Measurements from ENCODE around the gene FANCB. TPM values are rescaled to one million over a fixed set of nuclear protein-coding genes. Genes with fewer than 3 reads are reported as not detected.

FANCB gene
- total RNA-seq, 1 donor from 2014 or later: 2.8 TPM

DNA sequence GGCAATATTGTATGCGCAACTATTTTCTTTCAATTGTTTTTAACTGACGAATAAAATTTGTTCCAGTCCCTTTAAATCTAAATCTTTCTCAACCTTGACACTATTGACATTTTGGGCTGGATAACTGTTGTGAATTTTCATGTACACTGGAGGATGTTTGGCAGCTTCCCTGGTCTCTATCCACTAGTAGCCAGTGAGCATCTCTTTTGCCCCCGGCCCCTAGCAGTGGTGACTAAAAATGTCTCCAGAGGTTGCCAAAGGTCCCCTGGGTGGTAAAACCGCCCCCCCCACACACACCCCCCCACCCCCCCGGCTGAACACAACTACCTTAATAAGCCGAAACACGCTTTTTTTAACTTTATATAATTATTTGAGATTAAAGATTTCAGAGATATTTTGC, 514 bp downstream of the FANCB start:
- no peak overlapping the region for H3K27ac Mint-ChIP-seq (ENCODE audit: unreplicated experiment)

GRCh38 chrX:14871767-14872166, 1.1 kb downstream of the FANCB start:
- H3K9ac ChIP-seq (ENCODE audit: low read length): no peak overlapping the region
- no peak overlapping the region for H3K27ac ChIP-seq (ENCODE audit: low read depth, low read length)
- Mint-ChIP-seq H3K27ac (ENCODE audit: unreplicated experiment) (no peak overlapping the region), H3K36me3 (ENCODE audit: low read depth, unreplicated experiment) (no peaks in the 10 kb centered on the region), H3K9me3 (ENCODE audit: unreplicated experiment) (no peaks in the 10 kb centered on the region), H3K4me1 (ENCODE audit: low read depth, unreplicated experiment) (no peaks in the 10 kb centered on the region), H3K4me3 (ENCODE audit: unreplicated experiment) (no peak overlapping the region), H3K27me3 (ENCODE audit: low read depth, unreplicated experiment) (no peaks in the 10 kb centered on the region)
- no peaks in the 10 kb centered on the region for H3K9me3 ChIP-seq (ENCODE audit: insufficient read depth, low read depth, low read length)
- TF ChIP-seq CTCF (IDR thresholded peaks at IDR 0.05; ENCODE audit: insufficient read depth, low read depth, low read length): no peak
- TF ChIP-seq EZH2 (IDR thresholded peaks at IDR 0.05; ENCODE audit: insufficient read depth, low read length): no peak
- no peak overlapping the region for H2AFZ ChIP-seq (ENCODE audit: low read depth, low read length)
- DNase-seq (ENCODE audit: low read depth): no peak
- H3K36me3 ChIP-seq (ENCODE audit: insufficient read depth, low read length): no peaks in the 10 kb centered on the region
- peaks cover 7% of the 10 kb centered on the region for H3K4me1 ChIP-seq (ENCODE audit: insufficient read depth, low read length)
- H4K20me1 ChIP-seq (ENCODE audit: insufficient read depth, low read length): no peaks in the 10 kb centered on the region
- no peak overlapping the region for H3K4me3 ChIP-seq (ENCODE audit: insufficient read depth, low read depth, low read length)
- H3K27me3 ChIP-seq (ENCODE audit: insufficient read depth, low read length): no peaks in the 10 kb centered on the region
- no peak for FAIRE-seq
- H3K79me2 ChIP-seq (ENCODE audit: insufficient read depth, low read length): peaks cover 62% of the 10 kb centered on the region
- H3K4me2 ChIP-seq (ENCODE audit: low read length): peak overlapping the region; percentile 87

More for the DNA sequence above, 514 bp downstream of the FANCB start:
- no peaks in the 10 kb centered on the region for H4K20me1 ChIP-seq (ENCODE audit: insufficient read depth, low read length)
- H3K36me3 Mint-ChIP-seq (ENCODE audit: low read depth, unreplicated experiment): peaks cover 2% of the 10 kb centered on the region
- H3K27ac ChIP-seq (ENCODE audit: low read depth, low read length): peak overlapping the region; percentile 73
- peaks cover 7% of the 10 kb centered on the region for H3K4me1 ChIP-seq (ENCODE audit: insufficient read depth, low read length)
- peak overlapping the region; percentile 86 for H3K9ac ChIP-seq (ENCODE audit: low read length)
- no peaks in the 10 kb centered on the region for H3K9me3 ChIP-seq (ENCODE audit: insufficient read depth, low read depth, low read length)
- DNase-seq (ENCODE audit: low read depth) (no peak), FAIRE-seq (peak; percentile 97)
- H3K79me2 ChIP-seq (ENCODE audit: insufficient read depth, low read length): peaks cover 57% of the 10 kb centered on the region
- no peaks in the 10 kb centered on the region for H3K9me3 Mint-ChIP-seq (ENCODE audit: unreplicated experiment)
- TF ChIP-seq EZH2 (IDR thresholded peaks at IDR 0.05; ENCODE audit: insufficient read depth, low read length) (no peak), CTCF (IDR thresholded peaks at IDR 0.05; ENCODE audit: insufficient read depth, low read depth, low read length) (no peak)
- no peaks in the 10 kb centered on the region for H3K27me3 ChIP-seq (ENCODE audit: insufficient read depth, low read length)
- no peaks in the 10 kb centered on the region for H3K4me1 Mint-ChIP-seq (ENCODE audit: low read depth, unreplicated experiment)
- H3K27me3 Mint-ChIP-seq (ENCODE audit: low read depth, unreplicated experiment): no peaks in the 10 kb centered on the region
- H2AFZ ChIP-seq (ENCODE audit: low read depth, low read length): peak overlapping the region; percentile 85
- H3K36me3 ChIP-seq (ENCODE audit: insufficient read depth, low read length): no peaks in the 10 kb centered on the region
- peak overlapping the region; percentile 89 for H3K4me3 Mint-ChIP-seq (ENCODE audit: unreplicated experiment)
- peak overlapping the region; percentile 87 for H3K4me2 ChIP-seq (ENCODE audit: low read length)
- peak overlapping the region; percentile 81 for H3K4me3 ChIP-seq (ENCODE audit: insufficient read depth, low read depth, low read length)

DNA sequence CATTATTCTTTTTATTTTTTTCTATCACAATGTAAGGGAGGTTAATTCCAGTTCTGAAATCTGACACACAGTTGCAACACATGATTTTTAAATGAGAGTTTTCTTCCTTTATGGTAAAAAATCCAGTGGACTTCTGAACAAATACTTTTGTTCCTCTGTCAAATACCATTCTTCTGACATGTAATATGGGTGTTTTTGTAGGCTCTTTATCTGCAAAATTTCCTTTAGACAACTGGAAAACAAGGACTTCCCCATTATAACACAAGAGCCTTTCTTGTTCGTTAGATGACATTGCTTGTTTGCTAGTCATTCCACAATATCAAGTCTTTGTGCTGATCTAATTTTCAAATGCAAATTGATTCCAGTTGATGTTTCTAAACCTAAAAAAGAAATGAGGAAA, 7.7 kb downstream of the FANCB start:
- DNase-seq (ENCODE audit: low read depth) (peak; percentile 51), FAIRE-seq (peak; percentile 77)
- no peak for TF ChIP-seq CTCF (IDR thresholded peaks at IDR 0.05; ENCODE audit: insufficient read depth, low read depth, low read length)
- TF ChIP-seq EZH2 (IDR thresholded peaks at IDR 0.05; ENCODE audit: insufficient read depth, low read length): no peak
- Histone ChIP-seq H3K4me2 (ENCODE audit: low read length) (peak overlapping the region; percentile 45), H3K9ac (ENCODE audit: low read length) (no peak overlapping the region), H4K20me1 (ENCODE audit: insufficient read depth, low read length) (no peaks in the 10 kb centered on the region), H3K4me3 (ENCODE audit: insufficient read depth, low read depth, low read length) (no peak overlapping the region), H2AFZ (ENCODE audit: low read depth, low read length) (no peak overlapping the region), H3K9me3 (ENCODE audit: insufficient read depth, low read depth, low read length) (no peaks in the 10 kb centered on the region), H3K79me2 (ENCODE audit: insufficient read depth, low read length) (peaks cover 27% of the 10 kb centered on the region), H3K27me3 (ENCODE audit: insufficient read depth, low read length) (no peaks in the 10 kb centered on the region), H3K4me1 (ENCODE audit: insufficient read depth, low read length) (peaks cover 9% of the 10 kb centered on the region), H3K27ac (ENCODE audit: low read depth, low read length) (peak overlapping the region; percentile 67), H3K36me3 (ENCODE audit: insufficient read depth, low read length) (no peaks in the 10 kb centered on the region)
- Mint-ChIP-seq H3K36me3 (ENCODE audit: low read depth, unreplicated experiment) (no peaks in the 10 kb centered on the region), H3K27ac (ENCODE audit: unreplicated experiment) (peak overlapping the region; percentile 14), H3K4me1 (ENCODE audit: low read depth, unreplicated experiment) (peaks cover 8% of the 10 kb centered on the region), H3K4me3 (ENCODE audit: unreplicated experiment) (no peak overlapping the region), H3K9me3 (ENCODE audit: unreplicated experiment) (no peaks in the 10 kb centered on the region), H3K27me3 (ENCODE audit: low read depth, unreplicated experiment) (no peaks in the 10 kb centered on the region)
